Measurements from ENCODE around the gene RIMBP2.

GRCh38 chr12:130479401-130480125 lies 236.5 kb downstream of the RIMBP2 start:
- TF ChIP-seq CTCF (IDR thresholded peaks at IDR 0.05) (no peak), EZH2 (IDR thresholded peaks at IDR 0.05) (no peak), EZH2phosphoT487 (IDR thresholded peaks at IDR 0.05) (no peak)
